ENCODE data around the gene HDAC4. TPM values are rescaled to one million over a fixed set of nuclear protein-coding genes. Genes with fewer than 3 reads are reported as not detected.
A peak's percentile ranks its signal among the peaks of the same experiment; 100 is the strongest.

Gene HDAC4
- total RNA-seq, 1 donor from 2014 or later: 39.0 TPM

- no peak for DNase-seq (ENCODE audit: extremely low spot score, unreplicated experiment)
- peaks cover 18% of the 10 kb centered on the region for H3K4me1 Mint-ChIP-seq (ENCODE audit: unreplicated experiment)
- H3K4me3 Mint-ChIP-seq: no peak overlapping the region
- H3K36me3 Mint-ChIP-seq: peaks cover 15% of the 10 kb centered on the region
- H3K27me3 Mint-ChIP-seq: no peaks in the 10 kb centered on the region
- TF ChIP-seq CTCF (conservative IDR thresholded peaks at IDR 0.05): no peak
- no peaks in the 10 kb centered on the region for H3K9me3 Mint-ChIP-seq
- no peak overlapping the region for H3K27ac Mint-ChIP-seq
Measured at GRCh38 chr2:239383036-239383758, 17.6 kb downstream of the HDAC4 start.

GRCh38 chr2:239382384-239382880 lies 18.4 kb downstream of the HDAC4 start:
- no peak overlapping the region for H3K4me3 Mint-ChIP-seq
- H3K4me1 Mint-ChIP-seq (ENCODE audit: unreplicated experiment): peaks cover 18% of the 10 kb centered on the region
- no peaks in the 10 kb centered on the region for H3K9me3 Mint-ChIP-seq
- no peak for DNase-seq (ENCODE audit: extremely low spot score, unreplicated experiment)
- H3K27ac Mint-ChIP-seq: no peak overlapping the region
- no peaks in the 10 kb centered on the region for H3K27me3 Mint-ChIP-seq
- peaks cover 15% of the 10 kb centered on the region for H3K36me3 Mint-ChIP-seq
- no peak for TF ChIP-seq CTCF (conservative IDR thresholded peaks at IDR 0.05)

GRCh38 chr2:239381709-239382134 lies 19.1 kb downstream of the HDAC4 start:
- no peak for TF ChIP-seq CTCF (conservative IDR thresholded peaks at IDR 0.05)
- Mint-ChIP-seq H3K27ac (no peak overlapping the region), H3K4me1 (ENCODE audit: unreplicated experiment) (peaks cover 18% of the 10 kb centered on the region)

GRCh38 chr2:239380831-239381708 lies 19.8 kb downstream of the HDAC4 start:
- no peaks in the 10 kb centered on the region for H3K9me3 Mint-ChIP-seq
- peak overlapping the region; percentile 39 for H3K27ac Mint-ChIP-seq
- no peak for TF ChIP-seq CTCF (conservative IDR thresholded peaks at IDR 0.05)
- DNase-seq (ENCODE audit: extremely low spot score, unreplicated experiment): no peak
- peaks cover 11% of the 10 kb centered on the region for H3K36me3 Mint-ChIP-seq
- no peak overlapping the region for H3K4me3 Mint-ChIP-seq
- no peaks in the 10 kb centered on the region for H3K27me3 Mint-ChIP-seq
- H3K4me1 Mint-ChIP-seq (ENCODE audit: unreplicated experiment): peaks cover 18% of the 10 kb centered on the region

More at GRCh38 chr2:239381709-239382134, 19.1 kb downstream of the HDAC4 start:
- H3K27me3 Mint-ChIP-seq: no peaks in the 10 kb centered on the region
- H3K4me3 Mint-ChIP-seq: no peak overlapping the region
- DNase-seq (ENCODE audit: extremely low spot score, unreplicated experiment): no peak
- H3K36me3 Mint-ChIP-seq: peaks cover 13% of the 10 kb centered on the region
- no peaks in the 10 kb centered on the region for H3K9me3 Mint-ChIP-seq

GRCh38 chr2:239379641-239380170 lies 21.1 kb downstream of the HDAC4 start:
- DNase-seq (ENCODE audit: extremely low spot score, unreplicated experiment): no peak
- H3K27me3 Mint-ChIP-seq: no peaks in the 10 kb centered on the region
- H3K4me3 Mint-ChIP-seq: no peak overlapping the region
- H3K4me1 Mint-ChIP-seq (ENCODE audit: unreplicated experiment): peaks cover 18% of the 10 kb centered on the region
- H3K27ac Mint-ChIP-seq: no peak overlapping the region
- no peak for TF ChIP-seq CTCF (conservative IDR thresholded peaks at IDR 0.05)
- peaks cover 11% of the 10 kb centered on the region for H3K36me3 Mint-ChIP-seq
- H3K9me3 Mint-ChIP-seq: no peaks in the 10 kb centered on the region

Measured in type B pancreatic cell (in vitro differentiated cells).